ENCODE measurements around the gene MSL1. TPM values are rescaled to one million over a fixed set of nuclear protein-coding genes. Genes with fewer than 3 reads are reported as not detected.

The MSL1 gene
- total RNA-seq, 3 donors from 2014 or later, result 83.7 to 100.0 (median 85.3) TPM

- peaks cover 22% of the 10 kb centered on the region for H3K4me1 ChIP-seq (ENCODE audit: low read depth)
- no peak for TF ChIP-seq CTCF (IDR thresholded peaks at IDR 0.05)
- DNase-seq (no peak), ATAC-seq (no peak)
- no peaks in the 10 kb centered on the region for H3K9me3 ChIP-seq
- intact Hi-C loops (cut with DNase I, micrococcal nuclease), result no loop called here
- H3K4me3 ChIP-seq, result no peak overlapping the region
- no peaks in the 10 kb centered on the region for H3K36me3 ChIP-seq (ENCODE audit: low read depth)
These were observed 42.2 kb upstream of the MSL1 start for GRCh38 chr17:40079545-40079944.

GRCh38 chr17:40084477-40084876 lies 37.3 kb upstream of the MSL1 start:
- no peaks in the 10 kb centered on the region for H3K9me3 ChIP-seq
- no peak for TF ChIP-seq CTCF (IDR thresholded peaks at IDR 0.05)
- no peaks in the 10 kb centered on the region for H3K4me1 ChIP-seq (ENCODE audit: low read depth)
- H3K4me3 ChIP-seq, result no peak overlapping the region
- ATAC-seq (no peak), DNase-seq (no peak)
- H3K36me3 ChIP-seq (ENCODE audit: low read depth), result peaks cover 11% of the 10 kb centered on the region
- intact Hi-C loops (cut with DNase I, micrococcal nuclease), result no loop called here

GRCh38 chr17:40086150-40087044 lies 35.4 kb upstream of the MSL1 start:
- no peaks in the 10 kb centered on the region for H3K9me3 ChIP-seq
- no peaks in the 10 kb centered on the region for H3K4me1 ChIP-seq (ENCODE audit: low read depth)
- peak; percentile 62 for TF ChIP-seq CTCF (IDR thresholded peaks at IDR 0.05)
- peaks cover 11% of the 10 kb centered on the region for H3K36me3 ChIP-seq (ENCODE audit: low read depth)
- ATAC-seq (peak; percentile 64), DNase-seq (peak in 2 of 3 donors; percentile 67 to 72)
- intact Hi-C loops (cut with DNase I, micrococcal nuclease), result no loop called here
- H3K4me3 ChIP-seq, result no peak overlapping the region

GRCh38 chr17:40087049-40087794 lies 34.5 kb upstream of the MSL1 start:
- H3K4me3 ChIP-seq, result no peak overlapping the region
- no peaks in the 10 kb centered on the region for H3K9me3 ChIP-seq
- H3K4me1 ChIP-seq (ENCODE audit: low read depth), result no peaks in the 10 kb centered on the region
- intact Hi-C loops (cut with DNase I, micrococcal nuclease), result no loop called here
- H3K36me3 ChIP-seq (ENCODE audit: low read depth), result peaks cover 11% of the 10 kb centered on the region
- ATAC-seq, result peak; percentile 4
- TF ChIP-seq CTCF (IDR thresholded peaks at IDR 0.05), result no peak
- DNase-seq, result no peak

- Histone ChIP-seq H3K9me3 (no peaks in the 10 kb centered on the region), H3K4me1 (ENCODE audit: low read depth) (no peaks in the 10 kb centered on the region), H3K36me3 (ENCODE audit: low read depth) (peaks cover 11% of the 10 kb centered on the region), H3K4me3 (no peak overlapping the region)
- TF ChIP-seq CTCF (IDR thresholded peaks at IDR 0.05), result no peak
- DNase-seq (no peak), ATAC-seq (no peak)
- intact Hi-C loops (cut with DNase I, micrococcal nuclease), result no loop called here
These were observed 33.7 kb upstream of the MSL1 start for GRCh38 chr17:40087903-40088718.

Data from mucosa of descending colon (tissue), 3 donors.